ENCODE measurements around the gene HK1.

HK1 gene

GRCh38 chr10:69335613-69336012, 57.3 kb downstream of the HK1 start:
- Histone ChIP-seq H3K4me1 (ENCODE audit: low read length) (no peaks in the 10 kb centered on the region), H3K4me3 (ENCODE audit: low read length) (no peak overlapping the region), H3K36me3 (replicated peaks; ENCODE audit: insufficient read depth, low read length) (no peaks in the 10 kb centered on the region), H3K4me2 (ENCODE audit: low read depth, low read length) (no peak overlapping the region), H4K20me1 (ENCODE audit: insufficient read depth, low read length) (no peaks in the 10 kb centered on the region), H3F3A (ENCODE audit: insufficient read depth, low read length) (no peaks in the 10 kb centered on the region), H3K27me3 (replicated peaks; ENCODE audit: insufficient read depth, low read length) (no peaks in the 10 kb centered on the region), H3K9me3 (replicated peaks; ENCODE audit: insufficient read depth, low read length) (no peaks in the 10 kb centered on the region), H2AFZ (ENCODE audit: low read length) (no peak overlapping the region), H3K27ac (ENCODE audit: low read length) (no peak overlapping the region), H3K9ac (ENCODE audit: low read length) (no peak overlapping the region), H3K9me2 (replicated peaks; ENCODE audit: insufficient read depth, low read length) (no peaks in the 10 kb centered on the region), H3K79me2 (ENCODE audit: low read length) (no peaks in the 10 kb centered on the region)
- TF ChIP-seq EZH2phosphoT487 (IDR thresholded peaks at IDR 0.05; ENCODE audit: low read length) (no peak), CTCF (IDR thresholded peaks at IDR 0.05; ENCODE audit: low read length) (no peak), EZH2 (optimal IDR thresholded peaks at IDR 0.05; ENCODE audit: low read depth, low read length) (no peak)
- DNase-seq = no peak

GRCh38 chr10:69336952-69337295, 58.6 kb downstream of the HK1 start:
- DNase-seq = no peak
- Histone ChIP-seq H3K4me1 (ENCODE audit: low read length) (no peaks in the 10 kb centered on the region), H3K79me2 (ENCODE audit: low read length) (no peaks in the 10 kb centered on the region), H3K27ac (ENCODE audit: low read length) (no peak overlapping the region), H4K20me1 (ENCODE audit: insufficient read depth, low read length) (no peaks in the 10 kb centered on the region), H3K4me3 (ENCODE audit: low read length) (no peak overlapping the region), H3K9me2 (replicated peaks; ENCODE audit: insufficient read depth, low read length) (no peaks in the 10 kb centered on the region), H3K4me2 (ENCODE audit: low read depth, low read length) (no peak overlapping the region), H3K9me3 (replicated peaks; ENCODE audit: insufficient read depth, low read length) (no peaks in the 10 kb centered on the region), H3F3A (ENCODE audit: insufficient read depth, low read length) (no peaks in the 10 kb centered on the region), H3K27me3 (replicated peaks; ENCODE audit: insufficient read depth, low read length) (no peaks in the 10 kb centered on the region), H3K36me3 (replicated peaks; ENCODE audit: insufficient read depth, low read length) (no peaks in the 10 kb centered on the region), H2AFZ (ENCODE audit: low read length) (no peak overlapping the region), H3K9ac (ENCODE audit: low read length) (no peak overlapping the region)
- no peak for TF ChIP-seq CTCF (IDR thresholded peaks at IDR 0.05; ENCODE audit: low read length)
- TF ChIP-seq EZH2 (optimal IDR thresholded peaks at IDR 0.05; ENCODE audit: low read depth, low read length) = no peak
- TF ChIP-seq EZH2phosphoT487 (IDR thresholded peaks at IDR 0.05; ENCODE audit: low read length) = no peak

- H3K9ac ChIP-seq (ENCODE audit: low read length) = no peak overlapping the region
Observed at GRCh38 chr10:69337296-69338132, 59.2 kb downstream of the HK1 start.

More at GRCh38 chr10:69337296-69338132, 59.2 kb downstream of the HK1 start:
- no peak for DNase-seq
- H3K79me2 ChIP-seq (ENCODE audit: low read length) = no peaks in the 10 kb centered on the region
- no peak overlapping the region for H3K4me2 ChIP-seq (ENCODE audit: low read depth, low read length)
- no peaks in the 10 kb centered on the region for H3K9me3 ChIP-seq (replicated peaks; ENCODE audit: insufficient read depth, low read length)
- H3K4me1 ChIP-seq (ENCODE audit: low read length) = no peaks in the 10 kb centered on the region
- no peaks in the 10 kb centered on the region for H3K27me3 ChIP-seq (replicated peaks; ENCODE audit: insufficient read depth, low read length)
- H3K4me3 ChIP-seq (ENCODE audit: low read length) = no peak overlapping the region
- H3F3A ChIP-seq (ENCODE audit: insufficient read depth, low read length) = no peaks in the 10 kb centered on the region
- no peak overlapping the region for H3K27ac ChIP-seq (ENCODE audit: low read length)
- no peaks in the 10 kb centered on the region for H4K20me1 ChIP-seq (ENCODE audit: insufficient read depth, low read length)
- no peak overlapping the region for H2AFZ ChIP-seq (ENCODE audit: low read length)
- TF ChIP-seq EZH2phosphoT487 (IDR thresholded peaks at IDR 0.05; ENCODE audit: low read length) (no peak), EZH2 (optimal IDR thresholded peaks at IDR 0.05; ENCODE audit: low read depth, low read length) (no peak), CTCF (IDR thresholded peaks at IDR 0.05; ENCODE audit: low read length) (no peak)
- H3K36me3 ChIP-seq (replicated peaks; ENCODE audit: insufficient read depth, low read length) = no peaks in the 10 kb centered on the region
- H3K9me2 ChIP-seq (replicated peaks; ENCODE audit: insufficient read depth, low read length) = no peaks in the 10 kb centered on the region

All from MM.1S (cell line).